Osteoblast (primary cell): Measurements from ENCODE around the gene RNF187. TPM values are rescaled to one million over a fixed set of nuclear protein-coding genes. Genes with fewer than 3 reads are reported as not detected.

Source experiments
- DNase-seq: peaks from one replicate; pipeline ENCODE4 v3.0.0; 2011; ENCODE audit warnings: low spot score, mixed read lengths; ENCODE audit not compliant: insufficient read length; ENCODE audit errors: missing footprints
- H2AFZ ChIP-seq: 2 replicates; pipeline ENCODE4 v1.6.0; 2011; ENCODE audit warnings: mild to moderate bottlenecking, low read length
- H3K27ac ChIP-seq: 2 replicates; pipeline ENCODE4 v1.5.1; 2011; ENCODE audit warnings: mild to moderate bottlenecking, low read depth, low read length, moderate library complexity
- H3K27me3 ChIP-seq: 2 replicates; pipeline ENCODE4 v1.6.0; 2012; ENCODE audit warnings: mild to moderate bottlenecking, control low read depth, inconsistent platforms, low read length, moderate library complexity; ENCODE audit not compliant: insufficient read depth
- H3K36me3 ChIP-seq: 2 replicates; pipeline ENCODE4 v1.5.1; 2011; ENCODE audit warnings: mild to moderate bottlenecking, low read length, control low read depth, moderate library complexity; ENCODE audit not compliant: insufficient read depth
- H3K4me1 ChIP-seq: 2 replicates; pipeline ENCODE4 v1.5.1; 2011; ENCODE audit warnings: mild to moderate bottlenecking, low read length, control low read depth, moderate library complexity; ENCODE audit not compliant: insufficient read depth
- H3K4me2 ChIP-seq: 2 replicates; pipeline ENCODE4 v1.6.0; 2011; ENCODE audit warnings: mild to moderate bottlenecking, low read length; ENCODE audit not compliant: insufficient read depth
- H3K4me3 ChIP-seq: fragments of 200-600 bp; sonication (generic); 3 replicates; pipeline ENCODE4 v1.5.1; 2012; ENCODE audit warnings: mild to moderate bottlenecking, low read length, inconsistent platforms; ENCODE audit not compliant: insufficient read depth
- H3K79me2 ChIP-seq: 2 replicates; pipeline ENCODE4 v1.6.0; 2012; ENCODE audit warnings: mild to moderate bottlenecking, low read length, control low read depth, inconsistent platforms; ENCODE audit not compliant: insufficient read depth
- H3K9me3 ChIP-seq: 2 replicates; pipeline ENCODE4 v1.5.1; 2011; ENCODE audit warnings: low read depth, low read length, control low read depth
- H4K20me1 ChIP-seq: 2 replicates; pipeline ENCODE4 v1.6.0; 2012; ENCODE audit warnings: mild to moderate bottlenecking, low read length, control low read depth; ENCODE audit not compliant: insufficient read depth
- total RNA-seq: library from RNA; depleted of rRNA; stranded (reverse); fragments of >200 nt; gene quantifications from 2 replicates; pipeline ENCODE4 v1.2.3, GENCODE V29; 2012
- TF ChIP-seq, protein P1 (sequence below): IDR thresholded peaks from 2 replicates; pipeline ENCODE4 v1.5.1; 2011; ENCODE audit warnings: mild to moderate bottlenecking, low read depth, low read length, moderate library complexity; ENCODE audit errors: extremely low read depth

The RNF187 gene
- total RNA-seq, 1 donor: 52.5 TPM

DNA sequence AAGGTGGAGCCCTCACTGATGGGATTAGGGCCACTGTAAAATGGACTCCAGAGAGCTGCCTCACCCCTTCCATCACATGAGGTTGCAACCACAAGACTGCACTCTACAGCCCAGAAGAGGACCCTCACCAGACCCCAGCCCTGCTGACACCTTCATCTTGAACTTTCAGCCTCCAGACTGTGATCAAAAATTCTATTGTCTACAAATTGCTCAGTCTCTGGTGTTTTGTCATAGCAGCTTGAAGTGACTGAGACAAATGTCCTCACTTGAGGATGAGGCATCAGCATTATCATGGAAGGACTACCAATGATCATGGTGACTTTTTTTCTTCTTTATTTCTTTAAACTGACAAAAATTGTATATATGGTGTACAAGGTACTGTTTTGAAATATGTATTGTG, 43.8 kb upstream of the RNF187 start:
- H3K27me3 ChIP-seq: peaks cover 38% of the 10 kb centered on the region
- H3K27ac ChIP-seq: no peak overlapping the region
- no peak overlapping the region for H2AFZ ChIP-seq
- H4K20me1 ChIP-seq: no peaks in the 10 kb centered on the region
- H3K4me3 ChIP-seq: no peak overlapping the region
- no peaks in the 10 kb centered on the region for H3K36me3 ChIP-seq
- H3K9me3 ChIP-seq: no peaks in the 10 kb centered on the region
- peaks cover 6% of the 10 kb centered on the region for H3K4me1 ChIP-seq
- H3K79me2 ChIP-seq: no peaks in the 10 kb centered on the region
- TF ChIP-seq, protein P1, sequence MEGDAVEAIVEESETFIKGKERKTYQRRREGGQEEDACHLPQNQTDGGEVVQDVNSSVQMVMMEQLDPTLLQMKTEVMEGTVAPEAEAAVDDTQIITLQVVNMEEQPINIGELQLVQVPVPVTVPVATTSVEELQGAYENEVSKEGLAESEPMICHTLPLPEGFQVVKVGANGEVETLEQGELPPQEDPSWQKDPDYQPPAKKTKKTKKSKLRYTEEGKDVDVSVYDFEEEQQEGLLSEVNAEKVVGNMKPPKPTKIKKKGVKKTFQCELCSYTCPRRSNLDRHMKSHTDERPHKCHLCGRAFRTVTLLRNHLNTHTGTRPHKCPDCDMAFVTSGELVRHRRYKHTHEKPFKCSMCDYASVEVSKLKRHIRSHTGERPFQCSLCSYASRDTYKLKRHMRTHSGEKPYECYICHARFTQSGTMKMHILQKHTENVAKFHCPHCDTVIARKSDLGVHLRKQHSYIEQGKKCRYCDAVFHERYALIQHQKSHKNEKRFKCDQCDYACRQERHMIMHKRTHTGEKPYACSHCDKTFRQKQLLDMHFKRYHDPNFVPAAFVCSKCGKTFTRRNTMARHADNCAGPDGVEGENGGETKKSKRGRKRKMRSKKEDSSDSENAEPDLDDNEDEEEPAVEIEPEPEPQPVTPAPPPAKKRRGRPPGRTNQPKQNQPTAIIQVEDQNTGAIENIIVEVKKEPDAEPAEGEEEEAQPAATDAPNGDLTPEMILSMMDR: no peak
- H3K4me2 ChIP-seq: no peak overlapping the region
- no peak for DNase-seq

GRCh38 chr1:228445490-228445842, 41.7 kb upstream of the RNF187 start:
- Histone ChIP-seq H3K36me3 (no peaks in the 10 kb centered on the region), H3K27ac (no peak overlapping the region), H3K4me2 (peak overlapping the region; percentile 72), H3K79me2 (no peaks in the 10 kb centered on the region), H3K4me1 (peaks cover 6% of the 10 kb centered on the region), H3K27me3 (peaks cover 38% of the 10 kb centered on the region), H4K20me1 (no peaks in the 10 kb centered on the region), H2AFZ (peak overlapping the region; percentile 69), H3K4me3 (peak overlapping the region; percentile 70), H3K9me3 (no peaks in the 10 kb centered on the region)
- no peak for DNase-seq
- TF ChIP-seq, protein P1: no peak

DNA sequence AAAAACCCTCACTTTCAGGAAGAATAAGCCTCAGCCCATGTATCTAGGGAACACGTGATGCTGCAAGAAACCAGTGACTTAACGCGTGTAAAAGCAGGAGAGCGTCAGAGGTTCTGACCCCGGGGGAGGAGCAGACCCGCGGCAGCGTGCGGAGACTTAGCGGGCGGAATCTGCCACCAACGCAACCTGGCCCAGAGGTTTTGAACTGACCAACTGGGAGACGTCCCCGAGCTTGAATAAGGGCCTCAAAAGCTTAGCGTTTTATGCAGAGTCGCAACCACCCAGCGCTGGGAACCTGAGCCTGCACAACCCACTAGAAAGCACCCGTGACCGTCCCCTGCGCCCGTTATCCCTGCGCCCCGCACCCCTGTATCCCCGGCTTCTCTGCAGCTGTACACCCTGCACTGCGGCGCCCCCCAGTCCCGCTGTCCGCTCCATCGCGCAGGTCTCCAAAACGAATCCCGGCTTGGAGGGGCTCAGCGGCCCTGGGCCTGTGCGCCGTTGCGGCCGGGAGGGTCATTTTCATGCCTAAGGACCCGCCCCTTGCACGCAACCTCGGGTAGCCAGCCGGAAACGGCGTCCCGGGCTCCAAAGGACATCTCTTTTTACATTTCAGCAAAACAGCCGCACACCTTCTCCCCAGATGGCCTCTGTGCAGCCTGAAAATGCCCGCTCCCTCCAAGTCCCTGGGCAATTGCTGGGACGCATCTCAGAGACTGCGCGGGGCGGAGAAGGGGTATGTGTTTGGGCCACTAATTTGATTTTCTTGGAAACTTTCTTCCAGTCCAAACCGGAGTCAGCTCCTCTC, 41.1 kb upstream of the RNF187 start:
- Histone ChIP-seq H3K79me2 (no peaks in the 10 kb centered on the region), H3K36me3 (no peaks in the 10 kb centered on the region), H4K20me1 (no peaks in the 10 kb centered on the region), H3K4me2 (peak overlapping the region; percentile 72), H3K4me1 (peaks cover 6% of the 10 kb centered on the region), H3K27me3 (peaks cover 38% of the 10 kb centered on the region), H3K9me3 (no peaks in the 10 kb centered on the region), H3K27ac (no peak overlapping the region), H3K4me3 (peak overlapping the region; percentile 70), H2AFZ (peak overlapping the region; percentile 69)
- peak; percentile 98 for DNase-seq
- TF ChIP-seq, protein P1: no peak

DNA sequence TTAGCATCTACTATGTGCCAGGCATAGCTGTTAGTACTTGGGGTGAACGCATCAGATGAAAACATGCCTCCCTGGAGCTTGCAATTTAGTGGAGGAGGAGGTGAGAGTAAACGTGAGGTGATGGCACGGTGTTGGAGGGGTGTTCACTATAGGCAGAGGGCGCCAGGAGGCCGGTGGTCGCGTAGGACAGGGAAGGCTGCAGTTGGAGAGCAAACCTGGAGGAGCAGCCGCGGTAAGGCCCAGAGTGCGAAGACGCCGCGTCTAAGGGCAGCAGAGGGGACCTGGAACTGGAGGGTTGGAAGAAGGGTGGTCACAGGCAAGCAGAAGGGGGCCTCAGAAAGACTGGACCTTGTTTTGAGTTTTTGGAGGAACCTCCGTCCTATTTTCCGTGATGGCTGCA, 40.3 kb upstream of the RNF187 start:
- no peak overlapping the region for H3K4me2 ChIP-seq
- DNase-seq: no peak
- no peaks in the 10 kb centered on the region for H3K9me3 ChIP-seq
- H2AFZ ChIP-seq: no peak overlapping the region
- H3K27me3 ChIP-seq: peaks cover 35% of the 10 kb centered on the region
- TF ChIP-seq, protein P1: no peak
- H3K4me3 ChIP-seq: no peak overlapping the region
- no peaks in the 10 kb centered on the region for H3K79me2 ChIP-seq
- no peaks in the 10 kb centered on the region for H4K20me1 ChIP-seq
- H3K4me1 ChIP-seq: peaks cover 6% of the 10 kb centered on the region
- H3K27ac ChIP-seq: no peak overlapping the region
- H3K36me3 ChIP-seq: no peaks in the 10 kb centered on the region
